ENCODE results near the gene PWWP2B.

PWWP2B gene

GRCh38 chr10:132455986-132456847, 59.2 kb downstream of the PWWP2B start:
- TF ChIP-seq ZBTB7A (IDR thresholded peaks at IDR 0.05; ENCODE audit: low read depth): no peak
- TF ChIP-seq TCF12 (IDR thresholded peaks at IDR 0.05; ENCODE audit: low read depth): no peak
- no peak for TF ChIP-seq YY1 (IDR thresholded peaks at IDR 0.05; ENCODE audit: low read depth)
- TF ChIP-seq MAX (IDR thresholded peaks at IDR 0.05): no peak
- no peak for TF ChIP-seq TAF1 (IDR thresholded peaks at IDR 0.05; ENCODE audit: low read depth)
- no peak for TF ChIP-seq CEBPB (IDR thresholded peaks at IDR 0.05)
- TF ChIP-seq NFIC (IDR thresholded peaks at IDR 0.05): no peak
- TF ChIP-seq, protein P1, sequence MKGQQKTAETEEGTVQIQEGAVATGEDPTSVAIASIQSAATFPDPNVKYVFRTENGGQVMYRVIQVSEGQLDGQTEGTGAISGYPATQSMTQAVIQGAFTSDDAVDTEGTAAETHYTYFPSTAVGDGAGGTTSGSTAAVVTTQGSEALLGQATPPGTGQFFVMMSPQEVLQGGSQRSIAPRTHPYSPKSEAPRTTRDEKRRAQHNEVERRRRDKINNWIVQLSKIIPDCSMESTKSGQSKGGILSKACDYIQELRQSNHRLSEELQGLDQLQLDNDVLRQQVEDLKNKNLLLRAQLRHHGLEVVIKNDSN (IDR thresholded peaks at IDR 0.05): no peak
- no peak for TF ChIP-seq TEAD4 (IDR thresholded peaks at IDR 0.05)
- TF ChIP-seq EP300 (IDR thresholded peaks at IDR 0.05; ENCODE audit: borderline replicate concordance): no peak
- TF ChIP-seq FOXM1 (IDR thresholded peaks at IDR 0.05; ENCODE audit: borderline replicate concordance, low read depth): no peak
- TF ChIP-seq CREB1 (IDR thresholded peaks at IDR 0.05; ENCODE audit: low read depth): no peak
- TF ChIP-seq REST (IDR thresholded peaks at IDR 0.05; ENCODE audit: low read depth): no peak
- no peak for TF ChIP-seq RAD21 (IDR thresholded peaks at IDR 0.05; ENCODE audit: low read depth)
- TF ChIP-seq EGR1 (IDR thresholded peaks at IDR 0.05): no peak

DNA sequence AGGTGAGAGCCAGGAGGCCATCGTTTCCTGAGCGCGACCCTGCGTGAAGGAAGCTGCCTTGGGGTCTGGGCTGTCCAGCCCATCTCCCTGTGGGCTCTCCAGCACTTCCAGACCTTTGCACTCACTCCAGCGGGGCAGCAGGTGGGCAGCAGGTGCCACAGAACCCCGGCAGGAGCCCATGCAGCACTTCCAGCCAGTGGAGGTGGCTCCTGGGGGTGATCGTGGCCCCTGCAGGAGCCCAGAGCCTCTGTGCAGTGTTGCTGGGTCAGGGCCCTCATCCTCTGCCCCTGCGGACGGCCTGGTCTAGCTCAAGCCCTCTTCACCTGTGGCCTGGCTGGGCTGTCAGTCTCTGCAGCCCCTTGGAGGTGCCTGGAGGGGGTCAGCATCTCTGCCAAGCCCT, 59.9 kb downstream of the PWWP2B start:
- no peak for TF ChIP-seq NFIC (IDR thresholded peaks at IDR 0.05)
- TF ChIP-seq TEAD4 (IDR thresholded peaks at IDR 0.05): no peak
- TF ChIP-seq TAF1 (IDR thresholded peaks at IDR 0.05; ENCODE audit: low read depth): no peak
- no peak for TF ChIP-seq MAX (IDR thresholded peaks at IDR 0.05)
- no peak for TF ChIP-seq YY1 (IDR thresholded peaks at IDR 0.05; ENCODE audit: low read depth)

GRCh38 chr10:132457328-132458070, 60.5 kb downstream of the PWWP2B start:
- TF ChIP-seq MAX (IDR thresholded peaks at IDR 0.05) (no peak), TAF1 (IDR thresholded peaks at IDR 0.05; ENCODE audit: low read depth) (no peak), NFIC (IDR thresholded peaks at IDR 0.05) (no peak), YY1 (IDR thresholded peaks at IDR 0.05; ENCODE audit: low read depth) (no peak), ZBTB7A (IDR thresholded peaks at IDR 0.05; ENCODE audit: low read depth) (no peak), EGR1 (IDR thresholded peaks at IDR 0.05) (no peak), EP300 (IDR thresholded peaks at IDR 0.05; ENCODE audit: borderline replicate concordance) (no peak), REST (IDR thresholded peaks at IDR 0.05; ENCODE audit: low read depth) (no peak), TEAD4 (IDR thresholded peaks at IDR 0.05) (no peak), CEBPB (IDR thresholded peaks at IDR 0.05) (no peak), TCF12 (IDR thresholded peaks at IDR 0.05; ENCODE audit: low read depth) (no peak), CREB1 (IDR thresholded peaks at IDR 0.05; ENCODE audit: low read depth) (no peak), FOXM1 (IDR thresholded peaks at IDR 0.05; ENCODE audit: borderline replicate concordance, low read depth) (no peak), RAD21 (IDR thresholded peaks at IDR 0.05; ENCODE audit: low read depth) (no peak)
- TF ChIP-seq, protein P1 (IDR thresholded peaks at IDR 0.05): no peak

DNA sequence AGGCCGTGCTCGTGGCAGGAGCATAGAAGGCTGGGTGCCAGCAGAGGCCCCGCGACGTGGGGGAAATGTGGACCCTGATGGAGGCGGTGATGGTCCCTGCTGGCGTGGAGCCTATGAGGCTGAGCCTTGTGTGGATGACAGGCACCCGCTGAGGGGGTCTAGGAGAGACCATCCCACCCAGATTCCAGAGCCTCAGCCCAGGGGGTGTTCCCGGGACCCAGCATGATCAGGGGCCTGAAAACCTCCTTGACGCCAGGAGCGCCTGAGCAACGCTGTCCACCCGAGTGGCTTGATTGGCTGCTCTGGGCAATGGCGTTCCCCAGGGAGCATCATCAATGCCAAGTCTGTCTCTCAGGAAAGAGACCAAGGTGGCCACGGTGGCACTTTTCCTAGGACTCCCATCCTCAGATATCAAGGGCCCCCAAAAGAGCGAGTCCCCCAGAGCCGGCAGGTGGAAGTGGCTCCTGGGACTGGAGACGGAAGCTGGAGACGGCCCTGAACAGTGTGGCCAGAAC, 61.1 kb downstream of the PWWP2B start:
- TF ChIP-seq CEBPB (IDR thresholded peaks at IDR 0.05): no peak
- no peak for TF ChIP-seq YY1 (IDR thresholded peaks at IDR 0.05; ENCODE audit: low read depth)
- no peak for TF ChIP-seq TAF1 (IDR thresholded peaks at IDR 0.05; ENCODE audit: low read depth)
- TF ChIP-seq MAX (IDR thresholded peaks at IDR 0.05): no peak
- no peak for TF ChIP-seq NFIC (IDR thresholded peaks at IDR 0.05)
- no peak for TF ChIP-seq ZBTB7A (IDR thresholded peaks at IDR 0.05; ENCODE audit: low read depth)
- TF ChIP-seq, protein P1 (IDR thresholded peaks at IDR 0.05): no peak
- TF ChIP-seq TCF12 (IDR thresholded peaks at IDR 0.05; ENCODE audit: low read depth): no peak
- no peak for TF ChIP-seq EP300 (IDR thresholded peaks at IDR 0.05; ENCODE audit: borderline replicate concordance)
- TF ChIP-seq FOXM1 (IDR thresholded peaks at IDR 0.05; ENCODE audit: borderline replicate concordance, low read depth): no peak
- no peak for TF ChIP-seq RAD21 (IDR thresholded peaks at IDR 0.05; ENCODE audit: low read depth)
- TF ChIP-seq CREB1 (IDR thresholded peaks at IDR 0.05; ENCODE audit: low read depth): no peak

Measured in Ishikawa (cell line).